WTC11 (cell line): ENCODE measurements around the gene NHS. TPM values are rescaled to one million over a fixed set of nuclear protein-coding genes. Genes with fewer than 3 reads are reported as not detected.
A peak's percentile ranks its signal among the peaks of the same experiment; 100 is the strongest.

Experiments used
- ATAC-seq: fragments of 200-7000 bp; cut with Tn5 transposase; 2 replicates; pipeline ENCODE4 v1.10.0; 2021; ENCODE audit warnings: mild to moderate bottlenecking, moderate library complexity
- CTCF ChIA-PET: fragments of 300-600 bp; sonication (Branson Sonifier 250); formaldehyde crosslinking; loops from one replicate; lab custom pipeline; 2021; ENCODE audit warnings: antibody characterized with exemption; lab: Charles Lee
- POLR2A ChIA-PET: fragments of 350-600 bp; sonication (Branson Sonifier 250); formaldehyde crosslinking; loops from one replicate; lab custom pipeline; 2021; ENCODE audit warnings: antibody characterized with exemption; lab: Charles Lee
- DNase-seq: peaks from one replicate; pipeline ENCODE4 v3.0.0; 2021; ENCODE audit warnings: low spot score
- H3K27ac Mint-ChIP-seq: 2 replicates; pipeline ENCODE4 v1.8.0; 2021; ENCODE audit warnings: mixed read lengths
- H3K27me3 Mint-ChIP-seq: 2 replicates; pipeline ENCODE4 v1.8.0; 2021; ENCODE audit warnings: low read depth, mild to moderate bottlenecking, moderate library complexity, mixed read lengths
- H3K36me3 Mint-ChIP-seq: 2 replicates; pipeline ENCODE4 v1.8.0; 2021; ENCODE audit warnings: mixed read lengths
- H3K4me1 Mint-ChIP-seq: 2 replicates; pipeline ENCODE4 v1.8.0; 2022; ENCODE audit warnings: mixed read lengths
- H3K4me3 Mint-ChIP-seq: 2 replicates; pipeline ENCODE4 v1.8.0; 2021; ENCODE audit warnings: mild to moderate bottlenecking, moderate library complexity, mixed read lengths
- H3K9me3 Mint-ChIP-seq: 2 replicates; pipeline ENCODE4 v1.8.0; 2021; ENCODE audit warnings: mixed read lengths
- CREB1 ChIP-seq: sonication (generic); formaldehyde crosslinking; IDR thresholded peaks from 2 replicates; pipeline ENCODE4 v1.8.0; 2023; ENCODE audit warnings: mild to moderate bottlenecking, missing genetic modification reagents
- ELF4 ChIP-seq: sonication (generic); formaldehyde crosslinking; IDR thresholded peaks from 2 replicates; pipeline ENCODE4 v1.8.1; 2022; ENCODE audit warnings: low read depth, mild to moderate bottlenecking, moderate library complexity, missing genetic modification reagents
- ESRRA ChIP-seq: sonication (generic); formaldehyde crosslinking; IDR thresholded peaks from 2 replicates; pipeline ENCODE4 v1.8.1; 2022; ENCODE audit warnings: mild to moderate bottlenecking, missing genetic modification reagents, borderline replicate concordance
- FOXJ3 ChIP-seq: sonication (generic); formaldehyde crosslinking; IDR thresholded peaks from 2 replicates; pipeline ENCODE4 v1.9.0; 2021; ENCODE audit warnings: missing genetic modification reagents, mild to moderate bottlenecking, borderline replicate concordance
- FOXK1 ChIP-seq: sonication (generic); formaldehyde crosslinking; IDR thresholded peaks from 2 replicates; pipeline ENCODE4 v1.8.0; 2022; ENCODE audit warnings: mild to moderate bottlenecking, moderate library complexity, missing genetic modification reagents
- GABPB1 ChIP-seq: sonication (generic); formaldehyde crosslinking; IDR thresholded peaks from 2 replicates; pipeline ENCODE4 v1.8.1; 2023; ENCODE audit warnings: mild to moderate bottlenecking, missing genetic modification reagents
- MXD4 ChIP-seq: fragments of 250-450 bp; sonication (Bioruptor Pico); IDR thresholded peaks from 2 replicates; pipeline ENCODE4 v1.8.0; 2021; ENCODE audit warnings: mild to moderate bottlenecking, moderate library complexity, borderline replicate concordance
- NFYB ChIP-seq: sonication (generic); formaldehyde crosslinking; conservative IDR thresholded peaks from 2 replicates; pipeline ENCODE4 v1.8.0; 2022; ENCODE audit warnings: low read depth, missing genetic modification reagents
- OVOL2 ChIP-seq: fragments of 250-450 bp; sonication (Bioruptor Pico); IDR thresholded peaks from 2 replicates; pipeline ENCODE4 v1.9.0; 2021; ENCODE audit warnings: mild to moderate bottlenecking, borderline replicate concordance
- PRRX2 ChIP-seq: fragments of 250-450 bp; sonication (Bioruptor Pico); IDR thresholded peaks from 2 replicates; pipeline ENCODE4 v1.8.0; 2021; ENCODE audit warnings: mild to moderate bottlenecking
- SMAD4 ChIP-seq: sonication (generic); formaldehyde crosslinking; IDR thresholded peaks from 2 replicates; pipeline ENCODE4 v1.8.0; 2022; ENCODE audit warnings: mild to moderate bottlenecking, missing genetic modification reagents
- TEAD1 ChIP-seq: sonication (generic); formaldehyde crosslinking; IDR thresholded peaks from 2 replicates; pipeline ENCODE4 v1.8.0; 2022; ENCODE audit warnings: mild to moderate bottlenecking, missing genetic modification reagents
- TEAD4 ChIP-seq: sonication (generic); formaldehyde crosslinking; IDR thresholded peaks from 2 replicates; pipeline ENCODE4 v1.8.0; 2022; ENCODE audit warnings: mild to moderate bottlenecking, missing genetic modification reagents
- ZBTB21 ChIP-seq: sonication (generic); formaldehyde crosslinking; IDR thresholded peaks from 2 replicates; pipeline ENCODE4 v1.8.1; 2023; ENCODE audit warnings: mild to moderate bottlenecking, missing genetic modification reagents, borderline replicate concordance
- ZNF138 ChIP-seq: sonication (generic); formaldehyde crosslinking; conservative IDR thresholded peaks from 2 replicates; pipeline ENCODE4 v1.8.1; 2022; ENCODE audit warnings: mild to moderate bottlenecking, moderate library complexity, missing genetic modification reagents
- ZNF423 ChIP-seq: fragments of 250-450 bp; sonication (Bioruptor Pico); IDR thresholded peaks from 2 replicates; pipeline ENCODE4 v2.1.2; 2022; ENCODE audit warnings: mild to moderate bottlenecking, moderate library complexity
- total RNA-seq: library from RNA; stranded (reverse); gene quantifications from 3 replicates; pipeline ENCODE4 v1.2.3, GENCODE V29; 2021
- TF ChIP-seq, protein P1 (sequence below): sonication (generic); formaldehyde crosslinking; IDR thresholded peaks from 2 replicates; pipeline ENCODE4 v1.8.0; 2023; ENCODE audit warnings: mild to moderate bottlenecking, missing genetic modification reagents
- TF ChIP-seq, protein P2 (sequence below): sonication (generic); formaldehyde crosslinking; conservative IDR thresholded peaks from 2 replicates; pipeline ENCODE4 v1.8.1; 2022; ENCODE audit warnings: mild to moderate bottlenecking, missing genetic modification reagents
- TF ChIP-seq, protein P3 (sequence below): fragments of 250-450 bp; sonication (Bioruptor Pico); IDR thresholded peaks from 2 replicates; pipeline ENCODE4 v1.9.0; 2021; ENCODE audit warnings: mild to moderate bottlenecking
- TF ChIP-seq, protein P4 (sequence below): sonication (generic); formaldehyde crosslinking; IDR thresholded peaks from 2 replicates; pipeline ENCODE4 v1.8.0; 2022; ENCODE audit warnings: mild to moderate bottlenecking, missing genetic modification reagents
- TF ChIP-seq, protein P5 (sequence below): sonication (generic); formaldehyde crosslinking; IDR thresholded peaks from 2 replicates; pipeline ENCODE4 v1.8.1; 2022; ENCODE audit warnings: mild to moderate bottlenecking, moderate library complexity, missing genetic modification reagents
- TF ChIP-seq, protein P6 (sequence below): sonication (generic); formaldehyde crosslinking; IDR thresholded peaks from 2 replicates; pipeline ENCODE4 v1.8.1; 2022; ENCODE audit warnings: low read depth, missing genetic modification reagents, borderline replicate concordance
- TF ChIP-seq, protein P7 (sequence below): fragments of 200-600 bp; IDR thresholded peaks from 2 replicates; pipeline ENCODE4 v1.8.0; 2022; ENCODE audit warnings: antibody characterized with exemption

The NHS gene
- total RNA-seq, 1 experiment from 2014 or later, result 5.8 TPM

DNA sequence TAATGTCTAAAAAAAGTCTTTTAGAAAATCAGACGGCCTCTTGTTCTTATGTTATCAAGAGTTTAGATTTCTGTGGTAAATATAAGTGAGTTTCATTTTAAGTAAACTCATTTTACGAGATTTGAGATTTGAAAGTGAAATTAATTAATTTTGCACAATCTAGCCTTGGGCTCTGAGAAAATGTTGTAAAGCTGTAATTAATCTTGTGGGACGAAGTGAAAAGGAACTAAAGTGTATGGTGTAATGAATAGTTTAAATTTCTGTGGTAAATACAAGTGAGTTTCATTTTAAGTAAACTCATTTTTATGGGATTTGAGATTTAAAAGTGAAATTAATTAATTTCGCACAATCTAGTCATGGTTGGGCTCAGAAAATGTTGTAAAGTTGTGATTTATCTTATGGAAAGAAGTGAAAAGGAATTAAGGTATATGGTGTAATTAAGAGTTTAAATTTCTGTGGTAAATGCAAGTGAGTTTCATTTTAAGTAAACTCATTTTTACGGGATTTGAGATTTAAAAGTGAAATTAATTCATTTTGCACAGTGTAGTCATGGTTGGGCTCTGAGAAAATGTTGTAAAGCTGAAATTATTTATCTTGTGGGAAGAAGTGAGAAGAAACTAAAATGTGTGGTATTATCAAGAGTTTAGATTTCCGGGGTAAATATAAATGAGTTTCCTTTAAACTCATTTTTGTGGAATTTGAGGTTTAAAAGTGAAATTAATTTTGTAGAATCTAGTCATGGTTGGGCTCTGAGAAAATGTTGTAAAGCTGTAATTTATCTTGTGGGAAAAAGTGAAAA is 363.9 kb downstream of the NHS start:
- Mint-ChIP-seq H3K27ac (no peak overlapping the region), H3K4me3 (peak overlapping the region; percentile 75), H3K4me1 (peaks cover 14% of the 10 kb centered on the region), H3K36me3 (no peaks in the 10 kb centered on the region), H3K9me3 (no peaks in the 10 kb centered on the region), H3K27me3 (peaks cover 33% of the 10 kb centered on the region)
- ATAC-seq (no peak), DNase-seq (no peak)
- ChIA-PET CTCF (no interaction called here), POLR2A (no interaction called here)
- TF ChIP-seq NFYB (CRISPR knock-in tag) (no peak), ZNF423 (CRISPR knock-in tag) (no peak), ZNF138 (CRISPR knock-in tag) (no peak), TEAD1 (CRISPR knock-in tag) (no peak), MXD4 (no peak), CREB1 (CRISPR knock-in tag) (no peak), ESRRA (CRISPR knock-in tag) (no peak), ZBTB21 (CRISPR knock-in tag) (no peak), GABPB1 (CRISPR knock-in tag) (no peak), TEAD4 (CRISPR knock-in tag) (no peak), OVOL2 (no peak), SMAD4 (CRISPR knock-in tag) (no peak), FOXJ3 (CRISPR knock-in tag) (no peak), ELF4 (CRISPR knock-in tag) (no peak), FOXK1 (CRISPR knock-in tag) (no peak)
- TF ChIP-seq, protein P1, sequence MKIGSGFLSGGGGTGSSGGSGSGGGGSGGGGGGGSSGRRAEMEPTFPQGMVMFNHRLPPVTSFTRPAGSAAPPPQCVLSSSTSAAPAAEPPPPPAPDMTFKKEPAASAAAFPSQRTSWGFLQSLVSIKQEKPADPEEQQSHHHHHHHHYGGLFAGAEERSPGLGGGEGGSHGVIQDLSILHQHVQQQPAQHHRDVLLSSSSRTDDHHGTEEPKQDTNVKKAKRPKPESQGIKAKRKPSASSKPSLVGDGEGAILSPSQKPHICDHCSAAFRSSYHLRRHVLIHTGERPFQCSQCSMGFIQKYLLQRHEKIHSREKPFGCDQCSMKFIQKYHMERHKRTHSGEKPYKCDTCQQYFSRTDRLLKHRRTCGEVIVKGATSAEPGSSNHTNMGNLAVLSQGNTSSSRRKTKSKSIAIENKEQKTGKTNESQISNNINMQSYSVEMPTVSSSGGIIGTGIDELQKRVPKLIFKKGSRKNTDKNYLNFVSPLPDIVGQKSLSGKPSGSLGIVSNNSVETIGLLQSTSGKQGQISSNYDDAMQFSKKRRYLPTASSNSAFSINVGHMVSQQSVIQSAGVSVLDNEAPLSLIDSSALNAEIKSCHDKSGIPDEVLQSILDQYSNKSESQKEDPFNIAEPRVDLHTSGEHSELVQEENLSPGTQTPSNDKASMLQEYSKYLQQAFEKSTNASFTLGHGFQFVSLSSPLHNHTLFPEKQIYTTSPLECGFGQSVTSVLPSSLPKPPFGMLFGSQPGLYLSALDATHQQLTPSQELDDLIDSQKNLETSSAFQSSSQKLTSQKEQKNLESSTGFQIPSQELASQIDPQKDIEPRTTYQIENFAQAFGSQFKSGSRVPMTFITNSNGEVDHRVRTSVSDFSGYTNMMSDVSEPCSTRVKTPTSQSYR (CRISPR knock-in tag), result no peak
- TF ChIP-seq, protein P2, sequence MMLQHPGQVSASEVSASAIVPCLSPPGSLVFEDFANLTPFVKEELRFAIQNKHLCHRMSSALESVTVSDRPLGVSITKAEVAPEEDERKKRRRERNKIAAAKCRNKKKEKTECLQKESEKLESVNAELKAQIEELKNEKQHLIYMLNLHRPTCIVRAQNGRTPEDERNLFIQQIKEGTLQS (CRISPR knock-in tag), result no peak
- TF ChIP-seq, protein P3, sequence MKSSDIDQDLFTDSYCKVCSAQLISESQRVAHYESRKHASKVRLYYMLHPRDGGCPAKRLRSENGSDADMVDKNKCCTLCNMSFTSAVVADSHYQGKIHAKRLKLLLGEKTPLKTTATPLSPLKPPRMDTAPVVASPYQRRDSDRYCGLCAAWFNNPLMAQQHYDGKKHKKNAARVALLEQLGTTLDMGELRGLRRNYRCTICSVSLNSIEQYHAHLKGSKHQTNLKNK (CRISPR knock-in tag), result no peak
- TF ChIP-seq, protein P4, sequence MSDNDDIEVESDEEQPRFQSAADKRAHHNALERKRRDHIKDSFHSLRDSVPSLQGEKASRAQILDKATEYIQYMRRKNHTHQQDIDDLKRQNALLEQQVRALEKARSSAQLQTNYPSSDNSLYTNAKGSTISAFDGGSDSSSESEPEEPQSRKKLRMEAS (CRISPR knock-in tag), result no peak
- TF ChIP-seq, protein P5, sequence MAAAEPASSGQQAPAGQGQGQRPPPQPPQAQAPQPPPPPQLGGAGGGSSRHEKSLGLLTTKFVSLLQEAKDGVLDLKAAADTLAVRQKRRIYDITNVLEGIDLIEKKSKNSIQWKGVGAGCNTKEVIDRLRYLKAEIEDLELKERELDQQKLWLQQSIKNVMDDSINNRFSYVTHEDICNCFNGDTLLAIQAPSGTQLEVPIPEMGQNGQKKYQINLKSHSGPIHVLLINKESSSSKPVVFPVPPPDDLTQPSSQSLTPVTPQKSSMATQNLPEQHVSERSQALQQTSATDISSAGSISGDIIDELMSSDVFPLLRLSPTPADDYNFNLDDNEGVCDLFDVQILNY (CRISPR knock-in tag), result no peak

DNA sequence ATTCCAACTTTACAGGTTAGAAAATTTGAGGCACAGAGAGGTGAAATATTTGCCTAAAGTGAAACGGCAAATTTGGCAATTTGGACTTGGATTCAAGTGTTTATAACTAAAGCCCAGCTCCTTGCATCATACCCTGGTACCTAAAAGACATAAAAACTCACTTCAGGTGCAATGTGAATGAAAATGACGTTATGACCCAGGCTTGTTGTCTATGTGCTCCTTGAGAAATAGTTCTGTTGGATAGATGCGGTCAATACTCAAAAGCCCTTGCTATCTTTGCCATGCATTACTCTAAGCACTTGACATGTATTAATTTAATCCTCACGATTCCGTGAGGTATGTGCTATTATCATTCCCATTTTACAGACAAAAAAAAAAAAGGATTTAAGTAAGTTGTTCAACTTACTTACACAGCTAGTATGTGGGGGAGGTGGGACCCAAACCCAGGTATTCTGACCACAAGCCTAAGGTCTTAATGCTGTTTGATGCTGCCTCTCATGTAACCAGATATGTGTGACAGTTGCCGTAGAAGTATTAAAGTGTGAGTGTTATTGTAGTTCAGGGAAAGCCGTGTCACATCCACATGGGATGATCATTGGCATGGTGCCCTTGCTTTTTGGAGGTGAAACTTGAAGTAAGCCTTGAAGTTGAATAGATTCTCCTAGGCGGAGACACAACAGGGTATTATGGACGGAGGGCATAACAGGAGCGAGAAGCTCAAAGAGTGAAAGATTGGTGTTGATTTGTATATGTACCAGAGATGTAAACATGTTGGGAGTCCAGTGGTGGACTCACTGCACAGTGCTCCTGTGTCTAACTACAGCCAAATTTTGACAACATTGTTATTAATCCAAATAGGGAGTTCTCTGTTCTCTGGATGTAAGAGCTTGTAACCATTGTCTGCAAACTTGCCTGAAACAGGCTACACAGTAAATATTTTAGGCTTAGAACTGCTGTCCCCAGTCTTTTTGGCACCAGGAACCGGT is 365.4 kb downstream of the NHS start:
- DNase-seq, result no peak
- Mint-ChIP-seq H3K9me3 (no peaks in the 10 kb centered on the region), H3K36me3 (no peaks in the 10 kb centered on the region), H3K27ac (no peak overlapping the region), H3K27me3 (peaks cover 33% of the 10 kb centered on the region), H3K4me1 (peaks cover 10% of the 10 kb centered on the region), H3K4me3 (no peak overlapping the region)
- ATAC-seq, result no peak
- ChIA-PET POLR2A (no interaction called here), CTCF (no interaction called here)
- TF ChIP-seq, protein P1 (CRISPR knock-in tag), result no peak
- no peak for TF ChIP-seq PRRX2 (CRISPR knock-in tag)
- TF ChIP-seq, protein P6, sequence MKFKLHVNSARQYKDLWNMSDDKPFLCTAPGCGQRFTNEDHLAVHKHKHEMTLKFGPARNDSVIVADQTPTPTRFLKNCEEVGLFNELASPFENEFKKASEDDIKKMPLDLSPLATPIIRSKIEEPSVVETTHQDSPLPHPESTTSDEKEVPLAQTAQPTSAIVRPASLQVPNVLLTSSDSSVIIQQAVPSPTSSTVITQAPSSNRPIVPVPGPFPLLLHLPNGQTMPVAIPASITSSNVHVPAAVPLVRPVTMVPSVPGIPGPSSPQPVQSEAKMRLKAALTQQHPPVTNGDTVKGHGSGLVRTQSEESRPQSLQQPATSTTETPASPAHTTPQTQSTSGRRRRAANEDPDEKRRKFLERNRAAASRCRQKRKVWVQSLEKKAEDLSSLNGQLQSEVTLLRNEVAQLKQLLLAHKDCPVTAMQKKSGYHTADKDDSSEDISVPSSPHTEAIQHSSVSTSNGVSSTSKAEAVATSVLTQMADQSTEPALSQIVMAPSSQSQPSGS (CRISPR knock-in tag), result no peak
- TF ChIP-seq, protein P7, sequence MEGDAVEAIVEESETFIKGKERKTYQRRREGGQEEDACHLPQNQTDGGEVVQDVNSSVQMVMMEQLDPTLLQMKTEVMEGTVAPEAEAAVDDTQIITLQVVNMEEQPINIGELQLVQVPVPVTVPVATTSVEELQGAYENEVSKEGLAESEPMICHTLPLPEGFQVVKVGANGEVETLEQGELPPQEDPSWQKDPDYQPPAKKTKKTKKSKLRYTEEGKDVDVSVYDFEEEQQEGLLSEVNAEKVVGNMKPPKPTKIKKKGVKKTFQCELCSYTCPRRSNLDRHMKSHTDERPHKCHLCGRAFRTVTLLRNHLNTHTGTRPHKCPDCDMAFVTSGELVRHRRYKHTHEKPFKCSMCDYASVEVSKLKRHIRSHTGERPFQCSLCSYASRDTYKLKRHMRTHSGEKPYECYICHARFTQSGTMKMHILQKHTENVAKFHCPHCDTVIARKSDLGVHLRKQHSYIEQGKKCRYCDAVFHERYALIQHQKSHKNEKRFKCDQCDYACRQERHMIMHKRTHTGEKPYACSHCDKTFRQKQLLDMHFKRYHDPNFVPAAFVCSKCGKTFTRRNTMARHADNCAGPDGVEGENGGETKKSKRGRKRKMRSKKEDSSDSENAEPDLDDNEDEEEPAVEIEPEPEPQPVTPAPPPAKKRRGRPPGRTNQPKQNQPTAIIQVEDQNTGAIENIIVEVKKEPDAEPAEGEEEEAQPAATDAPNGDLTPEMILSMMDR, result no peak
